ENCODE measurements around the gene CCDC81. TPM values are rescaled to one million over a fixed set of nuclear protein-coding genes. Genes with fewer than 3 reads are reported as not detected.
"Not testable (repeated sequence)": the region's sequence is repeated elsewhere in the genome, so short reads cannot be mapped to it uniquely, and the experiment has no call there.

Gene CCDC81
- total RNA-seq, 1 donor from 2014 or later, result 36.5 TPM

DNA sequence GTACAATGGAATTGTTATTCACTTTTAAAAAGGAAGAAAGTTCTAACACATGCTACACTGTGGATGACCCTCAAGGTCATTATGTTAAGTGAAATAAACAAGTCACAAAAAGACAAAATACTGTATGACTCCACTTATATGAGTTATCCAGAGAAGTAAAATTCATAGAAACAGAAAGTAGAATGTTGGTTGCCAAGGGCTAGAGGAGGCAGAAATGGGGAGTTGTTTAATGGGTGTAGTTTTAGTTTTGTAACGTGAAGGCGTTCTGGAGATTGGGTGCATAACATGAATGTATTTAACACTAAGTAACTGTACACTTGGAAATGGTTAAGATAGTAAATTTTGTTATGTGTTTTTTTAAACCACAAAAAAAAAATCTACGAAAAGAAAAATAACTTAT lies 43.8 kb downstream of the CCDC81 start:
- intact Hi-C loops (cut with DNase I), result no loop called here
- TF ChIP-seq, protein P1, sequence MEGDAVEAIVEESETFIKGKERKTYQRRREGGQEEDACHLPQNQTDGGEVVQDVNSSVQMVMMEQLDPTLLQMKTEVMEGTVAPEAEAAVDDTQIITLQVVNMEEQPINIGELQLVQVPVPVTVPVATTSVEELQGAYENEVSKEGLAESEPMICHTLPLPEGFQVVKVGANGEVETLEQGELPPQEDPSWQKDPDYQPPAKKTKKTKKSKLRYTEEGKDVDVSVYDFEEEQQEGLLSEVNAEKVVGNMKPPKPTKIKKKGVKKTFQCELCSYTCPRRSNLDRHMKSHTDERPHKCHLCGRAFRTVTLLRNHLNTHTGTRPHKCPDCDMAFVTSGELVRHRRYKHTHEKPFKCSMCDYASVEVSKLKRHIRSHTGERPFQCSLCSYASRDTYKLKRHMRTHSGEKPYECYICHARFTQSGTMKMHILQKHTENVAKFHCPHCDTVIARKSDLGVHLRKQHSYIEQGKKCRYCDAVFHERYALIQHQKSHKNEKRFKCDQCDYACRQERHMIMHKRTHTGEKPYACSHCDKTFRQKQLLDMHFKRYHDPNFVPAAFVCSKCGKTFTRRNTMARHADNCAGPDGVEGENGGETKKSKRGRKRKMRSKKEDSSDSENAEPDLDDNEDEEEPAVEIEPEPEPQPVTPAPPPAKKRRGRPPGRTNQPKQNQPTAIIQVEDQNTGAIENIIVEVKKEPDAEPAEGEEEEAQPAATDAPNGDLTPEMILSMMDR (IDR thresholded peaks at IDR 0.05), result no peak
- H3K27me3 ChIP-seq, result no peaks in the 10 kb centered on the region
- no peak overlapping the region for H3K4me3 ChIP-seq
- H3K4me1 ChIP-seq, result no peaks in the 10 kb centered on the region
- H3K36me3 ChIP-seq, result peaks cover 0 to 2% of the 10 kb centered on the region in 2 donors
- no peak for DNase-seq (ENCODE audit: low spot score in 2 of 2)
- no peak overlapping the region for H3K27ac ChIP-seq
- no peaks in the 10 kb centered on the region for H3K9me3 ChIP-seq

DNA sequence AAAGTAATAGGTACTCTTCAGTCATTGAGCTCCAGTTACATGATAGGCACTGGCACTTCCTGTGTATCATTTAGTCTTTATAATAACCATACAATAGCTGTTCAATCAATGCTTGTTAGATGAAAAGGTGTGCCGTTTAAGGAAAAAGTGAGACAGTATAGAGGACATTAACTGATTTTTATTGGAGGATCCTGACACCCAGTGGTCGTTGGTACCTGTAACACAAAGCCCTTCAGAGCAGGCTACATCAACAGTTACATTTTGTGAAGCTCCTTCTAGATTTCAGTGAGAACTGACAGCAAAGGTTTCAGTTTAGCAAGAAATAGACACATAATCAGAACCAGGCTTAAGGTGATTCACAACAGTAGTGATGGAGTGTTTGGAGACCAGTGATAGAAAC lies 44.2 kb downstream of the CCDC81 start:
- Histone ChIP-seq H3K27me3 (no peaks in the 10 kb centered on the region), H3K36me3 (peaks cover 0 to 2% of the 10 kb centered on the region in 2 donors), H3K4me3 (no peak overlapping the region), H3K27ac (no peak overlapping the region), H3K4me1 (no peaks in the 10 kb centered on the region), H3K9me3 (no peaks in the 10 kb centered on the region)
- TF ChIP-seq, protein P1 (IDR thresholded peaks at IDR 0.05), result no peak
- intact Hi-C loops (cut with DNase I), result no loop called here
- no peak for DNase-seq (ENCODE audit: low spot score in 2 of 2)

DNA sequence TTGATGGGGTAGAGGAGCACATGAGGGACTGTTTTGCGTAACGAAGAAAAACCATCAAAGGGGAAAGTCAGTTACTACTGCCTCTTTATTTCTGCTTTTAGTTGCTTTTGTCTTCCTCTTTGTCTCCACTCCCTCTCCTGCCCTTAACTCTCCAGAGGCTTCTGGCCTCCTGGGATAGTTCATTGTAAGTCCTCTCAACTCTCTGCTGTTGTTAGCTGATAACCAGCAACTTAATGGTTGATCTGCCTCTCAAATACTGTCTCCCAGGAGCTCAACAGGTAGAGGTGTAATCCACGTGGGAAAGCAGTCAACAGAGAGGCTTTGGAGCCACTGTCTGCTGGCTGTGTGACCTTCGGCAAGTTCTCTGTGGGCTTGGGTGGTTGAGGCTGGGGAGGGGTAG lies 47.3 kb downstream of the CCDC81 start:
- Histone ChIP-seq H3K36me3 (peaks cover 0 to 2% of the 10 kb centered on the region in 2 donors), H3K4me1 (no peaks in the 10 kb centered on the region), H3K4me3 (no peak overlapping the region), H3K27me3 (no peaks in the 10 kb centered on the region), H3K9me3 (peaks cover 0 to 6% of the 10 kb centered on the region in 2 donors), H3K27ac (no peak overlapping the region)
- TF ChIP-seq, protein P1 (IDR thresholded peaks at IDR 0.05), result no peak
- DNase-seq (ENCODE audit: low spot score in 2 of 2), result no peak
- intact Hi-C loops (cut with DNase I), result no loop called here

DNA sequence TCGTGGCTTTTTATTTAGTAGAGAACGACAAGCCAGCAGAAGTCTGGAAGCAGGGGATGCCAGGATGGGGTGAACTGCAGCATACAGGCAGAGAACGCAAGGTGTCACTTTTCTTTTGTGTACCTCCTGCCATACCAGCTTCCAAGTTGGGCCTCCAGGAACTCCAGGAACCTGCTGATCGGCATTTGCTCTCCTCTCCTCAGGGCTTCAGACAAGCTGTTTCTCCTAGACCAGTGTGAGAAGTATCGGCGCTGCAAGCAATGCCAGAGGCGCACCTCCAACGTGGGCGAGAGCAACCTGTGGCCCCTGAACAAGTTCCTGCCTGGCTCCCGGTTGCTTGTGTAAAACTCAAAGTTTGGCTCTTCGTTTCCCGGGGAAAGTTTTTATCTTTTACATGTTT lies 47.7 kb downstream of the CCDC81 start:
- no peaks in the 10 kb centered on the region for H3K4me1 ChIP-seq
- no peak overlapping the region for H3K27ac ChIP-seq
- peaks cover 0 to 9% of the 10 kb centered on the region in 2 donors for H3K9me3 ChIP-seq
- H3K36me3 ChIP-seq, result peaks cover 0 to 2% of the 10 kb centered on the region in 2 donors
- intact Hi-C loops (cut with DNase I), result no loop called here
- DNase-seq (ENCODE audit: low spot score in 2 of 2), result no peak
- TF ChIP-seq, protein P1 (IDR thresholded peaks at IDR 0.05), result no peak
- H3K4me3 ChIP-seq, result no peak overlapping the region
- H3K27me3 ChIP-seq, result no peaks in the 10 kb centered on the region

DNA sequence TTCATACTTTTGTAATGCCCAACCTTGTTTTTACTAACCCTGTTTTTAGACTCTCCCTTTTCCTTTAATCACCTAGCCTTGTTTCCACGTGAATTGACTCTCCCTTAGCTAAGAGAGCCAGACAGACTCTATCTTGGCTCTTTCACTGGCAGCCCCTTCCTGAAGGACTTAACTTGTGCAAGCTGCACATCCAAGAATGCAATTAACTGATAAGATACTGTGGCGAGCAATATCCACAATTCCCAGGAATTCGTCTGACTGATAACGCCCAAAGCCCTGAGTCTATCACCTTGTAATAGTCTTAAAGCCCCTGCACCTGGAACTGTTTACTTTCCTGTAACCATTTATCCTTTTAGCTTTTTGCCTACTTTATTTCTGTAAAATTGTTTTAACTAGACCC lies 48.8 kb downstream of the CCDC81 start:
- H3K4me3 ChIP-seq; intact Hi-C loops (cut with DNase I); H3K27ac ChIP-seq; H3K27me3 ChIP-seq; DNase-seq (ENCODE audit: low spot score in 2 of 2); H3K4me1 ChIP-seq; H3K36me3 ChIP-seq: not testable (repeated sequence)
- peaks cover 0 to 18% of the 10 kb centered on the region in 2 donors for H3K9me3 ChIP-seq

DNA sequence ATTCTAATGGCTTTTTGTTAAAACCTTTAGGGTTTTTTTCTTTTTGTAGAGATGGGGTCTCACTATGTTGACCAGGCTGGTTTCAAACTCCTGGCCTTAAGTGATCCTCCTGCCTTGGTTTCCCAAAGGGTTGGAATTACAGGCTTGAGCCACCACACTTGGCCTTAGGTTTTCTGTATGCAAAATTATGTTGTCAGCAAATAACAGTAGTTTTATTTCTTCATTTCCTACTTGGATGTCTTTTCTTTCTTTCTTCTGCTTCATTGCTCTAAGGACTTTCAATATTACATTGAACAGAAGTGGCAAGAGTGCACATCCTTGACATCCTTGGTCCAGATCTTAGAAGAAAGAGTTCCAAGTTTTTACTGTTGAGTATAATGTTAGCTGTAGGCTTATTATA lies 52.8 kb downstream of the CCDC81 start:
- H3K4me3 ChIP-seq, result no peak overlapping the region
- peaks cover 0 to 18% of the 10 kb centered on the region in 2 donors for H3K9me3 ChIP-seq
- no peak for DNase-seq (ENCODE audit: low spot score in 2 of 2)
- H3K4me1 ChIP-seq, result no peaks in the 10 kb centered on the region
- H3K27ac ChIP-seq, result no peak overlapping the region
- intact Hi-C loops (cut with DNase I), result no loop called here
- TF ChIP-seq, protein P1 (IDR thresholded peaks at IDR 0.05), result no peak
- no peaks in the 10 kb centered on the region for H3K27me3 ChIP-seq
- H3K36me3 ChIP-seq, result no peaks in the 10 kb centered on the region
